Osteocyte (in vitro differentiated cells): Measurements from ENCODE around the gene IMP3. TPM values are rescaled to one million over a fixed set of nuclear protein-coding genes. Genes with fewer than 3 reads are reported as not detected.
A peak's percentile ranks its signal among the peaks of the same experiment; 100 is the strongest.

Experiments used
- DNase-seq: peaks from one replicate; pipeline ENCODE4 v3.0.0; 2021; ENCODE audit warnings: mixed read lengths; ENCODE audit not compliant: unreplicated experiment; ENCODE audit errors: extremely low spot score
- H3K27ac Mint-ChIP-seq: one replicate; pipeline ENCODE4 v1.8.0; 2021; ENCODE audit warnings: mild to moderate bottlenecking, mixed read lengths; ENCODE audit not compliant: unreplicated experiment
- H3K27me3 Mint-ChIP-seq: one replicate; pipeline ENCODE4 v1.8.0; 2021; ENCODE audit warnings: mixed read lengths; ENCODE audit not compliant: unreplicated experiment
- H3K36me3 Mint-ChIP-seq: one replicate; pipeline ENCODE4 v1.8.0; 2021; ENCODE audit warnings: mixed read lengths; ENCODE audit not compliant: unreplicated experiment
- H3K4me1 Mint-ChIP-seq: one replicate; pipeline ENCODE4 v1.8.0; 2021; ENCODE audit warnings: mixed read lengths; ENCODE audit not compliant: unreplicated experiment
- H3K4me3 Mint-ChIP-seq: one replicate; pipeline ENCODE4 v1.8.0; 2021; ENCODE audit warnings: mild to moderate bottlenecking, moderate library complexity, mixed read lengths; ENCODE audit not compliant: unreplicated experiment
- H3K9me3 Mint-ChIP-seq: one replicate; pipeline ENCODE4 v1.8.0; 2021; ENCODE audit warnings: mixed read lengths; ENCODE audit not compliant: unreplicated experiment
- total RNA-seq: library from RNA; stranded (reverse); gene quantifications from 2 replicates; pipeline ENCODE4 v1.2.1, GENCODE V29; 2021
- TF ChIP-seq, protein P1 (sequence below): fragments of 200-600 bp; sonication (generic); IDR thresholded peaks from 2 replicates; pipeline ENCODE4 v1.5.0; 2021; ENCODE audit warnings: antibody characterized with exemption, mild to moderate bottlenecking, moderate library complexity

The IMP3 gene
- total RNA-seq, 1 donor from 2014 or later: 31.9 TPM

DNA sequence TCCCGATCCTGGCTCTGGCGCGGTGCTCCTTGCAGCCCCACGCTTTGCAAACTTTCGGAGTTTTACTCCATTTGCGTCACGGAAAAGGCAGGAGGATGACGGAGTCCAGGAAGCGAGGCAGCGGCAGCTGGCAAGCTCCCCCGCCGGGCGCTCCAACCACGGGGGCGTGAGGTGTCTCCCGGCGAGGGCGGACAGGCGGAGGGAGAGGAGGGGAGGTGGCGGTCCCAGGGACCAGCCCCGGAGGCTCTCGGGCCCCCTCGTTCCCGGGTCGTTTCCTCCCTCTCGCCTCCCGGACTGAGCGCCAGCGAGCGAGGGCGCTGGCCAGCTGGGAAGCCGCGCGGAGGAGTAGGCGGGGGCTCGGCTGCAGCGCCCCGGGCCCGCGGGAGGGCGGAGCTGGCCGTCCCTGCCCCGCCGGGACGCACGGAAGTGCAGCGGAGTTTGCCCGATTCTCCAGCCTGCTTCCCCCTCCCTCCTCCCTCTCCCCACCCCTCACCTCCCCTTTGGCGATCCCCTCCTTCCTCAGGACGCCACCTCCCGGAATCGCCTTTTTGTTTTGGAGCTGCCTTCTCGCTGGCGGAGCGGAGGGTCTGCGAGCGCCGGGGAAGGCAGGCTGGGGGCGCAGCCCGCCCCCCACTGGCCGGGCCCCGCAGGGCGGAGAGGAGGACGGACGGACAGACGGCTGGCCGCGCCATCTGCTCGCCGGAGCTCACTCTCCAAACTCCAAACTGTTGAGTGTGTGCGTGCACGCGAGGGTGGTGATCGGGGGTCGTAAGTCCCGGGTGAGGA lies 7.5 kb upstream of the IMP3 start, which contains the start of gene SNX33:
Gene SNX33, plus strand, starts transcription at position 543 of the 786 bp plus-strand sequence. CDS start 1,191 bp downstream, outside the sequence.
- peak; percentile 92 for DNase-seq
- H3K27ac Mint-ChIP-seq: peak within 1 kb of the TSS; percentile 96
- peak within 1 kb of the TSS; percentile 90 for H3K4me3 Mint-ChIP-seq
- H3K9me3 Mint-ChIP-seq: no peaks in the 10 kb centered on the region
- TF ChIP-seq, protein P1, sequence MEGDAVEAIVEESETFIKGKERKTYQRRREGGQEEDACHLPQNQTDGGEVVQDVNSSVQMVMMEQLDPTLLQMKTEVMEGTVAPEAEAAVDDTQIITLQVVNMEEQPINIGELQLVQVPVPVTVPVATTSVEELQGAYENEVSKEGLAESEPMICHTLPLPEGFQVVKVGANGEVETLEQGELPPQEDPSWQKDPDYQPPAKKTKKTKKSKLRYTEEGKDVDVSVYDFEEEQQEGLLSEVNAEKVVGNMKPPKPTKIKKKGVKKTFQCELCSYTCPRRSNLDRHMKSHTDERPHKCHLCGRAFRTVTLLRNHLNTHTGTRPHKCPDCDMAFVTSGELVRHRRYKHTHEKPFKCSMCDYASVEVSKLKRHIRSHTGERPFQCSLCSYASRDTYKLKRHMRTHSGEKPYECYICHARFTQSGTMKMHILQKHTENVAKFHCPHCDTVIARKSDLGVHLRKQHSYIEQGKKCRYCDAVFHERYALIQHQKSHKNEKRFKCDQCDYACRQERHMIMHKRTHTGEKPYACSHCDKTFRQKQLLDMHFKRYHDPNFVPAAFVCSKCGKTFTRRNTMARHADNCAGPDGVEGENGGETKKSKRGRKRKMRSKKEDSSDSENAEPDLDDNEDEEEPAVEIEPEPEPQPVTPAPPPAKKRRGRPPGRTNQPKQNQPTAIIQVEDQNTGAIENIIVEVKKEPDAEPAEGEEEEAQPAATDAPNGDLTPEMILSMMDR: peak; percentile 63
- peaks cover 15% of the 10 kb centered on the region for H3K36me3 Mint-ChIP-seq
- H3K4me1 Mint-ChIP-seq: peaks cover 61% of the 10 kb centered on the region
- no peaks in the 10 kb centered on the region for H3K27me3 Mint-ChIP-seq

DNA sequence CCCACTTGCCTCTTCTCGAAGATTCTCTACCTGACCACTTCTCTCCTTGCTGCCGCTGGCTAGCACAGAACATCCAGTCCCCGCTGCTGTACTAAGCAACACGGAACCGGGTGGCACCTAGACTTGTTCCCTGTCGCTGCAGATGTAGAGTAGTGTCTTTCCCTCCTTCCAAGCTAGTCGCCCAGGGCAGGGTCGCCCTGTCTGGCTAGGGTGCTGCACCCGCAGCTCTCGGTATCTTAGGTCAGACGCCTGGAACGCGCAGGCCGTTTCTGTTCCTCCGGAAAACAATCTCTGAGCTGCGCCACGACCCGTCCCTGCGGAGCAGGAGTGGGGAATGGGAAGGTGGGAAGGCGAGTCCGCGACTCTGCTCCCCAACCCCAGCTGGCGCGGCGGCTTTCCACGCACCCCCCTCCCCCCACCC lies 6.9 kb upstream of the IMP3 start:
- H3K4me1 Mint-ChIP-seq: peaks cover 55% of the 10 kb centered on the region
- TF ChIP-seq, protein P1: no peak

DNA sequence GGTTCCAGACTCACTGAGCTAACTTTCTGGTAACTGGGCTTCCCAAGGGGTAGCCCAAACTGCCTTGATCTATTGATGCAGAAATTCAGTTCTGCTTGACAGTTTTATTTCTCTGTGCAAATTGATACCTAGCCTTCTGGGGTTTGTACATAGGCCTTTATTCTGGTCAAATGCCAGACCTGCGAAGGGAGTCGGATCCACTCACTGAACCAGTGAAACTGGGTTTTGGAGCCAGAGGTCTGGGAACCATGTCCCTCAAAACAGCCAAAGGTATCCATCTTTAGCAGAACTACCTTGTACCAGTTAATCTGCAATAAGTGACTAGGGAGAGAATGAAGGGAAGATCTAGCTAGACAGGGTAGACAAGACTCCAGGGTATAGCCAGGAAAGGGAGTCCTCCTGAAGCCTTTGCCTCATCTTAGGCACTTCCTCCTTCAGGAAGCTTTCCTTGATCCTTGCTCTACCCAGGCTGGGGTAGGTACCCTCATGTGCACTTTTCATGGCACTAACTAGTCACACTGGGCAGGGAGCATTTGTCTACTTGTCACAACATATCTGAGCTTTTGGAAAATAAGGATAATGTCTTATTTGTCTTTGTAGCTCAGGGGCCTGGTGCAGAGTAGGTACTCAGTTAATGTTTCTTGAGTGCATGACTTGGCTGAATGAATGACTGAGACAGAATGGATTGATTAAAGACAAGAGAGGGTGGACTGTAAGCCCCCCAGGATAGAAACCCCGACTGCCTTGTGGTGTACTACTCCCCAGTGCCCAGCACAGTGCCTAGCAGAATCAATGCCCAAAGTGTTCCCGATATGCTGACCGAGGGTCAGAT lies 6.3 kb upstream of the IMP3 start:
- Mint-ChIP-seq H3K27ac (peak overlapping the region; percentile 94), H3K9me3 (no peaks in the 10 kb centered on the region), H3K4me1 (peaks cover 49% of the 10 kb centered on the region), H3K4me3 (peak overlapping the region; percentile 89), H3K36me3 (peaks cover 15% of the 10 kb centered on the region), H3K27me3 (no peaks in the 10 kb centered on the region)
- TF ChIP-seq, protein P1: no peak
- DNase-seq: no peak

More for the DNA sequence above, 6.9 kb upstream of the IMP3 start:
- Mint-ChIP-seq H3K27ac (peak overlapping the region; percentile 94), H3K36me3 (peaks cover 15% of the 10 kb centered on the region), H3K27me3 (no peaks in the 10 kb centered on the region), H3K9me3 (no peaks in the 10 kb centered on the region), H3K4me3 (peak overlapping the region; percentile 89)
- DNase-seq: no peak

DNA sequence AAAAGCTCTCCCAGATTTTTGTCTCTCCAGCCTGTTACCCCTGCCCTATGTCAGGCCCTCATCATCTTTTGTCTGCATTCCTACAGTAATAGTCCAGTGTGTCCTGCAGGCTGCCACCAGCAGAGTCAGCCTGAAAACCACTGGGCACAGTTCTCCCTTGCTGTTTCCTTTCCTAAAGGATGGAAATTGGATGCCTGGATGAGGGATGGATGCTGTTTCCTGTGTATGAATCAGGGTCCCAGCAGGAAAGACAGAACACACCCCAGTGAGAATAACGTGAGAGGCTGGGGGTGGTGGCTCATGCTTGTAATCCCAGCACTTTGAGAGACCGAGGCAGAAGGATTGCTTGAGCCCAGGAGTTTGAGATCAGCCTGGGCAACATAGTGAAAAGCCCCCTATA lies 4.4 kb upstream of the IMP3 start:
- no peak overlapping the region for H3K4me3 Mint-ChIP-seq
- TF ChIP-seq, protein P1: no peak
- peak overlapping the region; percentile 71 for H3K27ac Mint-ChIP-seq
- peaks cover 35% of the 10 kb centered on the region for H3K4me1 Mint-ChIP-seq
- DNase-seq: no peak
- H3K27me3 Mint-ChIP-seq: no peaks in the 10 kb centered on the region
- H3K36me3 Mint-ChIP-seq: peaks cover 6% of the 10 kb centered on the region
- H3K9me3 Mint-ChIP-seq: no peaks in the 10 kb centered on the region

DNA sequence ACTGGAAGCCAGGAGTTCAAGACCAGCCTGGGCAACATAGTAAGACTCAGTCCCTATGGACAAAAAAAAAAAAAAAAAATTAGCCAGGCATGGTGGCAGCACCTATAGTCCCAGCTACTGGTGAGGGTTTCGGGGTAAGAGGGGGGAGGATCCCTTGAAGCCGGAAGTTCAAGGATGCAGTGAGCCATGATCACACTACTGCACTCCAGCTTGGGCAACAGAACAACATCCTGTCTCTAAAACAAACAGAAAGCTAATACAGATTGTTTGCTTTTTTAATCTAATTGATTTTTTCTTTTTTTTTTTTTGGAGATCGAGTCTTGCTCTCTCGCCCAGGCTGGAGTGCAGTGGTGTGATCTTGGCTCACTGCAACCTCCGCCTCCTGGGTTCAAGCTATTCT lies 1.6 kb upstream of the IMP3 start:
- no peak for DNase-seq
- no peaks in the 10 kb centered on the region for H3K27me3 Mint-ChIP-seq
- H3K9me3 Mint-ChIP-seq: no peaks in the 10 kb centered on the region
- H3K36me3 Mint-ChIP-seq: no peaks in the 10 kb centered on the region
- TF ChIP-seq, protein P1: no peak
- peaks cover 41% of the 10 kb centered on the region for H3K4me1 Mint-ChIP-seq
- H3K27ac Mint-ChIP-seq: no peak overlapping the region
- no peak overlapping the region for H3K4me3 Mint-ChIP-seq
